ENCODE results near the gene PPP1R9B. TPM values are rescaled to one million over a fixed set of nuclear protein-coding genes. Genes with fewer than 3 reads are reported as not detected.

The PPP1R9B gene
- total RNA-seq, 2 experiments from 2014 or later = 84.3 to 86.1 TPM

DNA sequence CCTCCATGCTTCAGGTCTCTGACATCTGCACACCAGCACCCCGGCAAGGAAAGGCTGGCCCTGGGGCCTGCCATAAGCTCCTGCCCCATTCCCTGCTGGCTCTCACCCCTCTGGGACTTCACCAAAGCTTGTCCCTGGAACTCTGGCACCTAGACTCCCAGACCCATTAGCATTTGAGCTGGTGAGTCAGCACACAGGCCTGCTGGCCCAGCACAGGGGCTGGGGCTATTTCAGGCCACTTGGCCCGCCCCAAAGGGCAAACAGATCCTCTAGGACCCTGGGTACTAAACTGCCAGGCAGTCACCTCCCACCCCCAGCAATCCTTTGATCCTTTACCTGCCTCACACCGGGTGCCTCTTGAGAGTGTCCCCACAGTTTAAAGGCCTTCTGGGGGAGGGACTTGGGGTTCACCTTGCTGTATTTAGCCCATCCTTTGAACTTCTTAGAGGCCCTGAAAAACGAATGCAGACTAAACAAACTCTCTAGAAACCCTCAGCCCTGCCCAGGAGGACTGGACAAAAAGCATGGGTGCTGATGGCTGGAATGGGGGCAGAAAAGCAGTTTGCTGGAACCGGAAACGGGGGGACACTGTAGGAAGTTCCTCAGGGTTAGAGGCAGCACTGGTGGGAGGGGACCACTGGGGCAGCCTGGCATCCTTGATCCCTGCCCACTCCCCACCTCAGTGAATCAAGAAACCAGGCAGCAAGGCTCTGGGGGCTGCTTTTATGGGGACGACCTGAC is 17.3 kb downstream of the PPP1R9B start:
- H3K4me1 Mint-ChIP-seq (ENCODE audit: low read depth) = peaks cover 27% of the 10 kb centered on the region
- no peak overlapping the region for H3K27ac Mint-ChIP-seq
- H3K4me3 Mint-ChIP-seq = no peak overlapping the region
- H3K27me3 Mint-ChIP-seq = peaks cover 10% of the 10 kb centered on the region
- H3K9me3 Mint-ChIP-seq = no peaks in the 10 kb centered on the region
- ChIA-PET CTCF (interaction anchor here (0.7 to 4.1 kb wide), 2 partner anchors 16 to 67 kb away, joined by 4 to 22 read pairs; no protein-coding TSS in a partner anchor), POLR2A (no interaction called here)
- DNase-seq = no peak
- intact Hi-C loops (cut with micrococcal nuclease) = no loop called here
- peaks cover 33% of the 10 kb centered on the region for H3K36me3 Mint-ChIP-seq

DNA sequence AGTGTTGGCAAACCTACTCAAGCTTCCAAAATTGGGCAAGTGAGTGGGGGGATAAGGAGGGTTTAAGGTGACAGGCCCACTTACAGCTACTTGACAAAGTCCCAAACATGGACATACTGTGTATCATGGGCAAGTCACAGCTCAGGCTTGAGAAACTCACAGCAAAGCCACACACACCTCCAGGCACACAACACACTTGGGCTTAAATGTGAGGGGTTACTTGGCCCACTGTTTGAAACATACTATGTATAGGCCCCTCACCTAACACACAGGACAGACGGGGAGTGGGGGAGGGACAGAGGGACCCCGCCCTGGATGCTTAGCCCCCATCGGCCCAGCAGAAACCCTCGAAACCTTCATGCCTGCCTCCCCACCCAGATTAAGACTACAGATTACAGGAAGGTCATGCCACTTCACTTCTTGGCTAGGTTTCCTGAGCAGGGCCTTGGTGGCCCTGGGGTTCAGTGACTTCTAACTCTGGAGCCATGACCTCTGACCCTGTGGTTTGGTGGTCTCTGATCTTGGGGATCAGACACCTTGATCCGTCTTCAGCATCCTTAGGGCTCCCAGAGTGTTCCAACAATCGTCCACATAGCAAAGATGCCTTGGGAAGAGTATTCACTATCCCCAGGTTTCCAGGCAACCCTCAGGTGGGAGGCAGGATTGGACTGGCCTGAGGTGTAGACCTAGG is 18.2 kb downstream of the PPP1R9B start:
- Mint-ChIP-seq H3K27me3 (peaks cover 10% of the 10 kb centered on the region), H3K4me3 (no peak overlapping the region), H3K9me3 (no peaks in the 10 kb centered on the region), H3K4me1 (ENCODE audit: low read depth) (peaks cover 27% of the 10 kb centered on the region), H3K27ac (peak overlapping the region; percentile 23), H3K36me3 (peaks cover 24% of the 10 kb centered on the region)
- no peak for DNase-seq
- intact Hi-C loops (cut with micrococcal nuclease) = no loop called here
- POLR2A ChIA-PET = interaction anchor here (1.0 to 2.1 kb wide), 5 partner anchors 9 to 29 kb away, joined by 3 to 6 read pairs (median 3); no protein-coding TSS in a partner anchor
- CTCF ChIA-PET = interaction anchor here (0.7 to 4.1 kb wide), 6 partner anchors 15 to 68 kb away, joined by 3 to 22 read pairs (median 5); partner anchors contain the start of gene PPP1R9B

DNA sequence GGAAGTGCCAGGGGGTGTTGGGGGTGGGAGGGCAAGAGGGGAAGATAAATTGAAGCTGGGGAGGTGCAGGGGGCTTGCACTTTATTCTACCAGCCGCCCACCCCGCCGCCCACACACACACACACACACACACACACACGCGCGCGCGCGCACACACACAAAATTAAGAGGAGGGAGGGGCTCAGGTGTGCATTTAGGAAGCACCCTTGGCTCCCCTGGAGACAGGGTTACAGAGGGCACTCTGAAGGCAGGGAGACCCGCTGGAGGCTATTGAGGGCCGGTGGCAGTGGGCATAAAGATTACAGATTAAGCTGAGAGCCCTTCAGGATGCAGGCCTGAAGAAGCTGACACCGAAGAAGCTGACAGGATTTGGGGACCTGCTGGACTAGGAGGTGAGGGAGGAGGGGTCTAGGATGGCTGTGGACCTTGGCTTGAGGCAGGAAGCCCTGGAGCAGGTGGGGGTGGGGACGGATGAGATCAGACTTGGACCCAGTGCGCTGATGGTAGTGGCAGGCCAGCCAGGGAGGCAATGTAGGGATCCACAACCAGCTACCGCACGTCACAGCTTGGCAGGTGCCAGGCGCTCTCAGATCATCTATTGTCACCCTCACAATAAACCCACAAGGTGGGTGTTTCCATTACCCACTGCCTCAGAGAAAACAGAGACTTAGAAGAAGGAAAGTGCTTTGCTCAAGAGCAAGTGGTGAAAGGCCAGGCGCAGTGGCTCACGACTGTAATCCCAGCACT is 19.7 kb downstream of the PPP1R9B start:
- peak; percentile 33 for DNase-seq
- Mint-ChIP-seq H3K4me1 (ENCODE audit: low read depth) (peaks cover 27% of the 10 kb centered on the region), H3K27me3 (peaks cover 10% of the 10 kb centered on the region), H3K4me3 (peak overlapping the region; percentile 62), H3K9me3 (no peaks in the 10 kb centered on the region), H3K27ac (peak overlapping the region; percentile 18), H3K36me3 (peaks cover 11% of the 10 kb centered on the region)
- POLR2A ChIA-PET = interaction anchor here (0.6 to 2.1 kb wide), 3 partner anchors 13 to 100 kb away, joined by 3 to 6 read pairs (median 4); no protein-coding TSS in a partner anchor
- CTCF ChIA-PET = interaction anchor here (0.6 to 4.1 kb wide), 9 partner anchors 8 to 43 kb away, joined by 3 to 22 read pairs (median 7); partner anchors contain the start of gene PDK2
- intact Hi-C loops (cut with micrococcal nuclease) = loop anchor here (2.0 kb wide), 1 partner anchor 20 kb away; the partner anchor contains the start of gene PPP1R9B

DNA sequence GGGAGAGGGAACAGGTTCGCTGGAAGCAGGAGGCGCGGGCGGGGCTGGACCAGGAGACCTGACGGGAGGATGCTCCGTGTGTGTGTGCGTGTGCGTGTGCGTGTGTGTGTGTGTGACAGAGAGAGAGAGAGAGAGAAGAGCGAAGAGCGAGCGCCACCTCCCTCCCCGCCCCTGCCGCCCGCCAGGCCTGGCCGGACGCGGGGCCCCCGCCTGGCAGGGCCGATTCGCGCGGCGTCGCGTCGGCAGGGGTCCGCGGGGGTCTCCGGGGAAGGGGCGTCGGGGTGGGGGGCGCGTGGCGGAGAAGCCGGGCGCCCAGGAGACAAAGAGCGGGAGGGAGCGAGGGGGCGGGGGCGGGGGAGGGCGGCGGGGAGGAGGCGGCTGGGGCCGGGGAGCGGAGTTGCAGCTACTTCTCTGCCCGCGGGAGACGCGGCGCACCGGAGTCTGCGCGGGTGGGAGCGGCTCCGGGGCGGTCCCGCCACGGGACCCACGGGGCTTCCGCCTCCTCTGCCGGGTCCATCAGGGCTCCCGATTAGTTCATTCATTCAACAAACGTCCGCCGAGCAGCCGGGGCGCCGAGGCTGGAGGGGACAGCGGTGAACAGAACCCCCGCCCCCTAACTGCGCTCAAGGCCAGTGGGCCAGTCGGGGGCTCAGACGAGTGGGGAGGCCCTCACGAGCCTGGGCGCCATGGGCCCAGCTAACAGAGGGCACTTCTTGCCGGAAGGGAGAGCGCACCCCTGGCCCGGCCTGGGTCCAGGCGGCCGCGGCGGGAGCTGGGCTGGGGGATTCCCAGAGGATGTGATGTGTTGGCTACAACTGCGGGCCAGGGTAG is 20.5 kb downstream of the PPP1R9B start, which contains the start of gene SAMD14:
Gene SAMD14 (minus strand): TSS at position 433 of the 831 bp plus-strand sequence. CDS start 5,201 bp downstream, outside the sequence.
- peak within 1 kb of the TSS; percentile 18 for H3K27ac Mint-ChIP-seq
- CTCF ChIA-PET = interaction anchor here (0.6 to 4.1 kb wide), 10 partner anchors 9 to 42 kb away, joined by 3 to 22 read pairs (median 6); partner anchors contain the start of gene PDK2
- H3K36me3 Mint-ChIP-seq = peaks cover 9% of the 10 kb centered on the region
- H3K9me3 Mint-ChIP-seq = no peaks in the 10 kb centered on the region
- peaks cover 27% of the 10 kb centered on the region for H3K4me1 Mint-ChIP-seq (ENCODE audit: low read depth)
- intact Hi-C loops (cut with micrococcal nuclease) = loop anchor here (2.0 kb wide), 1 partner anchor 21 kb away; the partner anchor contains the start of gene PPP1R9B
- peak; percentile 63 for DNase-seq
- H3K4me3 Mint-ChIP-seq = peak within 1 kb of the TSS; percentile 68
- H3K27me3 Mint-ChIP-seq = peaks cover 10% of the 10 kb centered on the region
- POLR2A ChIA-PET = interaction anchor here (0.6 to 1.2 kb wide), 2 partner anchors 12 to 100 kb away, joined by 3 to 4 read pairs; no protein-coding TSS in a partner anchor

DNA sequence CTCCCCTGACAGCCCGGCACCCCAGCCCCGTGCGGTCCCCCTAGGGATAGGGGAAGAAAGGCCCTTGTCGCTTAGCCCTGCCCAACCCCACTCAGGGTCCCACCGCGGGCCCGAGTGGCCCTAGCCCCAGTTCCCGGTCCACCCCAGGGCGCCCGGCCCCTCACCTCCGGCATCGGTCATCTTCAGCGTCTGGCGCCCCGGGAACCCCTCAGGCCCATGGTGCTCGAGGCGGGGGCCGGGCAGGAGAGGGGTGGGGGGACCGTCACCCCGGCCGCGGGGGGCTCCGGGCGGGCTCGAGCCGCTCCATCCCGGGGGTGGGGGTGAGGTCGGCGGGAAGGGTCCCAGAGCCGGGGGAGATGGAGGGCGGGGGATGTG is 21.1 kb downstream of the PPP1R9B start:
- POLR2A ChIA-PET = no interaction called here
- Mint-ChIP-seq H3K27ac (peak overlapping the region; percentile 13), H3K4me1 (ENCODE audit: low read depth) (peaks cover 27% of the 10 kb centered on the region), H3K4me3 (peak overlapping the region; percentile 68), H3K27me3 (peaks cover 10% of the 10 kb centered on the region), H3K9me3 (no peaks in the 10 kb centered on the region), H3K36me3 (peaks cover 9% of the 10 kb centered on the region)
- DNase-seq = no peak
- intact Hi-C loops (cut with micrococcal nuclease) = no loop called here
- CTCF ChIA-PET = interaction anchor here (0.9 to 4.1 kb wide), 5 partner anchors 10 to 35 kb away, joined by 4 to 22 read pairs (median 10); partner anchors contain the start of gene PDK2

DNA sequence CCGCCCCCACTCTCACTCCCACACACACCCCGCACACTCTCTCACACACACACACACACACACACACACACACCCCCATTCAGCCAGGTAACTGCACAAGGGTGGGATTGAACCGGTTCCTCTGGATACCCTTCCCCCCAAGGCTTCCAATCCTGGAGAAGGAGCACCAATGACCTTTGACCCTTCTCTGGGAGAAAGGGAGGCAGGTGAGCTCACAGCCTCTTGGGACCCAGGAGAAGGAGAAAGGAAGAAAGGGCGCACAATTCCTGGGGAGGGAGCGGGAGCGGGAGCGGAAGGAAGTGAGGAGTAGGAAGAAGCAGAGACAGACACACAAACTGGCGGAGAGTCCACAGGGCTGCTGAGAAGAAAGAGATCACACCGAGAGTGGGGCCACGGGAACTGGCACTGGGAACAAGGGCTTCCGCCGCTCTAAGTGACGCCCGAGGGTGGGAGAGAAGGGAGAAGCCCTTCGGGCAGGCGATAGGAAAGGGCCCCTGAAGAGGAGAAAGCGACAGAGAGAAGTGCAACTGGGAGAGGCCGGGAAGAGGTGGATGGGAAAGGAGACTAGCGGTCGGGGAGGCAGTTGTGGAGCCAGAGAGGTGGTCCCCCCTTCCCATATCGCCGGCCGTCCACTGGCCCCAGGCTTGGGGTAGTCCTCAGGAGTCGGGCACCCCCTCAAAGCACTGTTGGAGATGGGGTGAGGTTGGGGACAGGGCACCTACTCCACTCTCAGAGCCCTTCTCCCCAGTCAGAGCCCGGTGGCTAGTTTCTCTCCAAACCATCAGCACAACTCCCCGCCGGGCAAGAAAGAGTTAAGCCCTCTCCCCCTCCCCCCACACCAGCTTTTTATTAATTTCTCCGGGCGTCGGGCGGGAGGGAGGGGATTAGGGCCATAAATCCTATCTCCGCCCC is 21.8 kb downstream of the PPP1R9B start:
- peak overlapping the region; percentile 35 for H3K4me3 Mint-ChIP-seq
- H3K36me3 Mint-ChIP-seq = peaks cover 5% of the 10 kb centered on the region
- intact Hi-C loops (cut with micrococcal nuclease) = no loop called here
- H3K9me3 Mint-ChIP-seq = no peaks in the 10 kb centered on the region
- H3K4me1 Mint-ChIP-seq (ENCODE audit: low read depth) = peaks cover 27% of the 10 kb centered on the region
- no peak overlapping the region for H3K27ac Mint-ChIP-seq
- CTCF ChIA-PET = interaction anchor here (4.1 kb wide), 1 partner anchor 11 kb away, joined by 22 read pairs; no protein-coding TSS in a partner anchor
- POLR2A ChIA-PET = no interaction called here
- no peak for DNase-seq
- H3K27me3 Mint-ChIP-seq = peaks cover 10% of the 10 kb centered on the region

DNA sequence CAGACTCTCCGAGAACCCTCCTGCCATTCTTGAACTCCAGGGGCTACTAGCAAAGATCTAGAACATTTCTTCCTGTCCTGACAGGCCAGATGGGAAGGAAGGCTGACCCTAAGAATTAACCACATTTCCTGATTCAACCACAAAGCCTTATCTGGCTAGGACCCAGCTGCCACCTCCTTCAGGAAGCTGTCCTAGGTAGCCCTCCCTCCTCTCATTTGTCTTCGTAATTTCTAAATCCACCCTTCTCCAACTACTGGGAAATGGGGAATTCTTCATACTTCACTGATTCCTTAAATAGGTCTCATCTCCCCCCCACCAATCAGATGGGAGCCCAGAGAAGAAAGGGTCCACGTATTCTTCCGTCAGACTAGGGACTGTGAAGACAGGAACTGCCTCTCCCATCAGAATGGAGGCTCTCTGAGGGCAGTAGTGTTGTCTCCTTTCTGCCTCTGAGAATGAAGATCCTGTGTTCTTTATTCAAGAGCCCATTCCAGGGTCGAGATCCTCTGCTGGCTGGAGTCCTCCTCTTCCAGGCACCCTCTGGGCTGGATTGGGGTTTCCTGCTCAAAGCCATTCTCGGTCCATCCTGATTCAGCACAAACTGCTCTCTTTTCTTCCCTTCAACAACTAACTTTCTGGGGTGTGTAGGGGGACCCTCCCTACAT is 22.6 kb downstream of the PPP1R9B start:
- CTCF ChIA-PET = no interaction called here

DNA sequence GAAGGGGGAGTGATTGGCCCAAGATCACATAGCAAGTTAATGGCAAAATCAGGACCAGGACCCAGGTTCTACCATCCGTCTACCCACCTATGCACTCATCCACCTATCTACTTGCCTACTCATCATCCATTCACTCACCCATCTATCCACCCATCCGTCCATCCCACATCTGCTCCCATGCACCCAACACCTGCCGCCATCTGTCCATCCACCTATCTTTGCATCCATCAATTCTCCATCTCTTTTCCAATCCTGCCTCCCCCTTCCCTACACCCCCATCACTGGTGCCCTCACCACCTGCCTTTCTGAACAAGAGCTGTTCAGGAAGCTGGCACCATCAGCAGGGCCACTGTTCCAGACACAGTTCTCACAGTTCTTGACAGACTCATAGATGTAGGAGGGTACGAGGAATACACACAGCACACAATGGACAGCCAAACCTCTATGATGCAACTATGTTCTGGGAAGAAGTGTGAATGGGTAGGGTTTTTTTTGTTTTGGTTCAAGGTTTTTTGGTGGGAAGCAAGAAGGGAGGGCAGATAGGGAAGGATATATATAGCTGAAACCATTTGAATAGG is 25.0 kb downstream of the PPP1R9B start:
- intact Hi-C loops (cut with micrococcal nuclease) = no loop called here
- Mint-ChIP-seq H3K4me1 (ENCODE audit: low read depth) (peaks cover 10% of the 10 kb centered on the region), H3K36me3 (no peaks in the 10 kb centered on the region), H3K4me3 (no peak overlapping the region), H3K9me3 (no peaks in the 10 kb centered on the region), H3K27me3 (peaks cover 6% of the 10 kb centered on the region), H3K27ac (no peak overlapping the region)
- ChIA-PET POLR2A (no interaction called here), CTCF (interaction anchor here (0.7 to 1.7 kb wide), 4 partner anchors 11 to 44 kb away, joined by 3 to 6 read pairs (median 4); no protein-coding TSS in a partner anchor)
- DNase-seq = no peak

More for the DNA sequence above, 22.6 kb downstream of the PPP1R9B start:
- Mint-ChIP-seq H3K27ac (no peak overlapping the region), H3K4me1 (ENCODE audit: low read depth) (peaks cover 27% of the 10 kb centered on the region), H3K4me3 (no peak overlapping the region), H3K27me3 (peaks cover 10% of the 10 kb centered on the region), H3K9me3 (no peaks in the 10 kb centered on the region), H3K36me3 (peaks cover 2% of the 10 kb centered on the region)
- intact Hi-C loops (cut with micrococcal nuclease) = no loop called here
- POLR2A ChIA-PET = no interaction called here
- DNase-seq = no peak

DNA sequence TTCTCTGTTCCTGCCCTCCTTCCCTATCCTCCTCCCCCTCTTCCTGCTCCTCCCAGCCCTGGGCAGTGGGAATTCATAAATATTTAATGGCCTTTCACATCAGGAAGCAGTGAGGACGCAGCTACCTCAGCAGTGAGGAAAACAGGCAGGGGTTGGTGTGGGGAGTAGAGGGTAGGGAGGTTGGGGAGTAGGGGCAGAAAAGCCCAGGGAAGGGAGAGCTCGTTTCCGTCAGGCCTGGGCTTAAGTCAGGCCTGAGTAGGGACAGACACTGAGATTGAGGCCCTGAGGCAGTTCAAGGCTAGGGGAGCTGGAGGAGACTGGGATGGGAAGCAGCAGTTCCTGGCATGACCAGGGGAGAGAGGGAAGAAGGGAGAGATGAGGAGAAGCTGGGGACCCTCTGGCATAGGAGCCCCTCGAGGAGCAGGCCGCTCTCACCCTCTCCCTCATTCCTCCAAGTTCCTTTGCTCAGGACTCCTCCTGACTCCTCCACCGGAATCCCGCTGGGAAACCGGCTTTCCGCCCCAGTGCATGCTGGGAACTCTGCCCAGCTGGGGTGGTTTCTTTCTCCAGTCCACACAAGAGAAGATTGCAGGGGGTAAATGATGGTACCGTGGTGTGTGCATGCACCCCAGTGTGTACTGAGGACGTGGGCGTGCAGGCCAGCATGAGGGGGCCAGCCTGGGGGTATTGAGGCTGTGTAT is 26.7 kb downstream of the PPP1R9B start:
- ChIA-PET CTCF (interaction anchor here (1.0 to 2.6 kb wide), 5 partner anchors 9 to 174 kb away, joined by 3 to 14 read pairs (median 5); no protein-coding TSS in a partner anchor), POLR2A (interaction anchor here (0.5 to 0.9 kb wide), 2 partner anchors 8 to 911 kb away, joined by 3 to 4 read pairs; no protein-coding TSS in a partner anchor)
- H3K27me3 Mint-ChIP-seq = peaks cover 10% of the 10 kb centered on the region
- peaks cover 4% of the 10 kb centered on the region for H3K4me1 Mint-ChIP-seq (ENCODE audit: low read depth)
- no peak overlapping the region for H3K27ac Mint-ChIP-seq
- intact Hi-C loops (cut with micrococcal nuclease) = no loop called here
- H3K9me3 Mint-ChIP-seq = no peaks in the 10 kb centered on the region
- H3K36me3 Mint-ChIP-seq = no peaks in the 10 kb centered on the region
- no peak overlapping the region for H3K4me3 Mint-ChIP-seq
- no peak for DNase-seq
